Right atrium auricular region (tissue), 2 donors: ENCODE results near the gene PRDM5. TPM values are rescaled to one million over a fixed set of nuclear protein-coding genes. Genes with fewer than 3 reads are reported as not detected.

Experiments used
- DNase-seq: peaks from one replicate; pipeline ENCODE4 v3.0.0-alpha.2; 2019; ENCODE audit warnings: low spot score
- H3K27ac ChIP-seq, 2 donors: fragments of 200-600 bp; sonication (generic); 1 replicate in 1 of 2; 2 replicates in 1 of 2; pipeline ENCODE4 v1.5.1; 2016 to 2019
- H3K27me3 ChIP-seq, 2 donors: fragments of 200-600 bp; sonication (generic); one replicate each; pipeline versions ENCODE4 v1.5.1 to v1.6.0; 2017 to 2019
- H3K36me3 ChIP-seq: fragments of 200-600 bp; sonication (generic); one replicate; pipeline ENCODE4 v1.5.1; 2016
- H3K4me1 ChIP-seq, 2 donors: fragments of 200-600 bp; sonication (generic); one replicate each; pipeline versions ENCODE4 v1.5.1 to v1.6.0; 2017 to 2019
- H3K4me3 ChIP-seq, 2 donors: fragments of 200-600 bp; sonication (generic); 1 replicate in 1 of 2; 2 replicates in 1 of 2; pipeline ENCODE4 v1.5.1; 2017 to 2019; ENCODE audit warnings: mild to moderate bottlenecking in 1 of 2, moderate library complexity in 1 of 2
- H3K9me3 ChIP-seq, 2 donors: fragments of 200-600 bp; sonication (generic); one replicate each; pipeline ENCODE4 v1.5.1; 2019
- CTCF ChIP-seq, 2 donors: fragments of 200-600 bp; sonication (generic); IDR thresholded peaks; one replicate each; pipeline ENCODE4 v1.5.1; 2019; ENCODE audit warnings: antibody characterized with exemption in 2 of 2
- total RNA-seq, 2 donors: library from RNA; depleted of rRNA; stranded (reverse); fragments of >200 nt; gene quantifications; one replicate each; pipeline ENCODE4 v1.1.0, GENCODE V29; 2016

PRDM5 gene
- total RNA-seq, 2 donors from 2014 or later: 8.1 to 12.8 TPM

DNA sequence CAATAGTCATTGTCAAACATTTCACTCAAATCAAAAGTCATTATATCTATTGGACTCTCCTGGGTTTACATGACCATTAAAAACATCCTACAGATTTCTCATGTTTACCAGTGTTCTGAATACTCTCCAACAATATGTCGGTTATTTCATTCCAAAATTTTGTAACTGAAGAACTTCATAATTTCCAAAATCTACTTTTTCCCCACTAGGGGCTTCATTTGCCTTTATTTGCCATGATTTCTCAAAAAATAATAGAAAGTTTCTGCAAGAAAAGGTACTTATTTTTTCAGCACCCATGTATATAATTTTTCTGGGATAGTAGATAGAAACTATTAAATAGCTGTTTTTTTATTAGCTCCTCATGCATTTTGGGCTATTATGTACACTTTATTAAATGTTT lies 49.0 kb downstream of the PRDM5 start:
- Histone ChIP-seq H3K27ac (no peak overlapping the region), H3K9me3 (peaks cover 0 to under 1% of the 10 kb centered on the region in 2 donors), H3K36me3 (no peaks in the 10 kb centered on the region), H3K4me3 (no peak overlapping the region), H3K27me3 (no peaks in the 10 kb centered on the region), H3K4me1 (peaks cover 0 to 12% of the 10 kb centered on the region in 2 donors)
- DNase-seq: no peak
- peak in 1 of 2 donors; percentile 22 for TF ChIP-seq CTCF (IDR thresholded peaks at IDR 0.05)

DNA sequence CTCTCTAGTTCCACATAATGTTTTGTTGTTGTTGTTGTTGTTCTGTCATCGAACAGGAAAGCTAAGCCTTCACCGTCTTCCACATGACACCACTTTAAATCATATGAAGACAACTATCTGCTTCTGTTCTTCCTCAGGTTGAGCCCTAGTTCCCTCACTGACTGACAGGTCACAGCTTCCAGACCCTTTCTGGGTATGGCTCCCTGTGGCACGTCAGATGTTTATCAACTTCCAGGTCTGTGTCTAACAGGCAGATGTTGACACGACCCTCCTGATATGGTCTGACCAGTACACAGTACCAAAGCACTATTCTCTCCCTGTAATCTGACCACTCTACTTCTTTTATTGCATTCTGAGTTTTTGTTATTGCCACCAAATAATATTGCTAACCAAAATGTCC lies 51.4 kb downstream of the PRDM5 start:
- H3K27ac ChIP-seq: no peak overlapping the region
- peaks cover 0 to 12% of the 10 kb centered on the region in 2 donors for H3K4me1 ChIP-seq
- TF ChIP-seq CTCF (IDR thresholded peaks at IDR 0.05): no peak
- no peaks in the 10 kb centered on the region for H3K36me3 ChIP-seq
- H3K27me3 ChIP-seq: no peaks in the 10 kb centered on the region
- DNase-seq: no peak
- no peak overlapping the region for H3K4me3 ChIP-seq
- no peaks in the 10 kb centered on the region for H3K9me3 ChIP-seq

DNA sequence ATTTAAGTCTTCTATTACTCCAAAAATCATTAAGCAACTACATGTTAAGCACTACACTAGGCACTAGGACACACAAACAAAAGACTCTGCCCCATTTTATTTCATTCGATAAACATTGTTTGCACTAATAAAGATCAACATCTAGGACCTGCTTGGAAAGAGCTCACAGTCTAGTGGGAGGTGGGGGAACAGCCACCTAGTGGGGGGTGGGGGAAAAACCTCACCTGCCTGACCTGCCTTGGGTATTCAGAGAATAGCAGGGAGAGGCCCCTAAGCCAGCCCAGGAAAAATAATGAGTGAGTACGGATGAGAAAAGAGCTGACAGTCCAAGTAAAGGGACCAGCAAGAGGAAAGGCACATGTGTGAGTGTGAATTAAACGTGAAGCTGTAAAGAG lies 52.2 kb downstream of the PRDM5 start:
- no peak overlapping the region for H3K27ac ChIP-seq
- H3K27me3 ChIP-seq: no peaks in the 10 kb centered on the region
- no peaks in the 10 kb centered on the region for H3K36me3 ChIP-seq
- H3K9me3 ChIP-seq: no peaks in the 10 kb centered on the region
- no peak overlapping the region for H3K4me3 ChIP-seq
- no peak for TF ChIP-seq CTCF (IDR thresholded peaks at IDR 0.05)
- peaks cover 0 to 6% of the 10 kb centered on the region in 2 donors for H3K4me1 ChIP-seq
- no peak for DNase-seq

DNA sequence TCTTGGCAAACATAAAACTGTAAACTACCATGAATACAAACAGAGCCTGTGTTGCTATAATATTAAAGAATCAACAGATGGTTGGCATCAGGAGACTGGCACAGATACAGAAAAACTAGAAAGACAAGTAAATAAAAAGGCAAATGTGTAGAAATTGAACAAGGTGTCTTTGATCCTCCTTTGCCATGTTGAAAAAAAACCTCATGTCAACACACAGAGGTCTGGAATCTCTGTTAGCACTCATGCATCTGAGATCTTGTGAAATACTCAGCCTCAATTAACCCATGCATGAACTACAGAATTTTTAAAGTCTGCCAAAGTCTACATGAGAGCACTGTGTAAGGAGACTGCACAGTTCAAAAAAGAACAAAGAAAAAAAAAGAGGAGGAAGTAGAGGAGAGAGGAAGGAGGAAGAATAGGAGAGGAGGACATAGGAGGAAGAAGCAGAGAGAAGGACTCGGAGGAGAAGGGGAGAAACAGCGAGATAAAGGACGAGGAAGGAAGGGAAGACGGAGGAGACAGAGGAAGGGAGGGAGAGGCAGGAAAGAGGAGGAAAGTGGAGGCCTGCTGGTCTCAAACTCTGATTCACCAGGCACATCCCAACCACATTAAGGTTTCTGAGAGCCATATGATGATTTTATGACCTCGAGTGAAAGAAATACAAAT lies 52.8 kb downstream of the PRDM5 start:
- TF ChIP-seq CTCF (IDR thresholded peaks at IDR 0.05): no peak
- H3K4me1 ChIP-seq: peaks cover 0 to 1% of the 10 kb centered on the region in 2 donors
- H3K36me3 ChIP-seq: no peaks in the 10 kb centered on the region
- no peaks in the 10 kb centered on the region for H3K9me3 ChIP-seq
- no peaks in the 10 kb centered on the region for H3K27me3 ChIP-seq
- H3K27ac ChIP-seq: no peak overlapping the region
- H3K4me3 ChIP-seq: no peak overlapping the region
- DNase-seq: no peak

GRCh38 chr4:120867506-120867905 lies 55.0 kb downstream of the PRDM5 start:
- DNase-seq: no peak
- Histone ChIP-seq H3K4me1 (no peaks in the 10 kb centered on the region), H3K27me3 (no peaks in the 10 kb centered on the region), H3K9me3 (no peaks in the 10 kb centered on the region), H3K36me3 (no peaks in the 10 kb centered on the region), H3K27ac (no peak overlapping the region), H3K4me3 (no peak overlapping the region)
- no peak for TF ChIP-seq CTCF (IDR thresholded peaks at IDR 0.05)

DNA sequence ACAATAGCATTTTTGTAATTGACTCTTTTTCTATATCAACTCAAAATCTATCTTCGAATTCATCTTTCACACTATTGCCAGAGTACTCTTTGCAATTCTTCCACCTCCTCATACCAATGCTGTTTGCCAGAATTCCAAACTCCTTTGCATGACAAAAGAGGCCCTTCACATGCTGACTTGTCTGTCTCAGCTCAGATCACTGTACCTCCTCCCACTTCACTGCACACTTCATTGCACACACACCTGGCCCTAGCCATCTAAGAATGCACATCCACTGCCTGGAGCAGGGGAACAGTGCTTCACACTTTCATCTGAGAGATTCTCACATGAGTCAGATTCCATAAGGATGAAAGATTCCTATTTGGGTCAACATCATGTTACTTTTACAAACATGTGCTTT lies 56.5 kb downstream of the PRDM5 start:
- no peak for DNase-seq
- no peak for TF ChIP-seq CTCF (IDR thresholded peaks at IDR 0.05)
- Histone ChIP-seq H3K36me3 (no peaks in the 10 kb centered on the region), H3K9me3 (no peaks in the 10 kb centered on the region), H3K4me3 (no peak overlapping the region), H3K27ac (no peak overlapping the region), H3K4me1 (no peaks in the 10 kb centered on the region), H3K27me3 (no peaks in the 10 kb centered on the region)
